Activated CD8-positive, alpha-beta memory T cell treated with anti-CD3 and anti-CD28 coated beads for 4 hours (primary cell): ENCODE results near the gene NEDD1.

Experiments
- DNase-seq, 2 donors: peaks; one replicate each; pipeline ENCODE4 v3.0.0-alpha.2; 2020; ENCODE audit warnings: low read depth in 2 of 2

NEDD1 gene, protein sequence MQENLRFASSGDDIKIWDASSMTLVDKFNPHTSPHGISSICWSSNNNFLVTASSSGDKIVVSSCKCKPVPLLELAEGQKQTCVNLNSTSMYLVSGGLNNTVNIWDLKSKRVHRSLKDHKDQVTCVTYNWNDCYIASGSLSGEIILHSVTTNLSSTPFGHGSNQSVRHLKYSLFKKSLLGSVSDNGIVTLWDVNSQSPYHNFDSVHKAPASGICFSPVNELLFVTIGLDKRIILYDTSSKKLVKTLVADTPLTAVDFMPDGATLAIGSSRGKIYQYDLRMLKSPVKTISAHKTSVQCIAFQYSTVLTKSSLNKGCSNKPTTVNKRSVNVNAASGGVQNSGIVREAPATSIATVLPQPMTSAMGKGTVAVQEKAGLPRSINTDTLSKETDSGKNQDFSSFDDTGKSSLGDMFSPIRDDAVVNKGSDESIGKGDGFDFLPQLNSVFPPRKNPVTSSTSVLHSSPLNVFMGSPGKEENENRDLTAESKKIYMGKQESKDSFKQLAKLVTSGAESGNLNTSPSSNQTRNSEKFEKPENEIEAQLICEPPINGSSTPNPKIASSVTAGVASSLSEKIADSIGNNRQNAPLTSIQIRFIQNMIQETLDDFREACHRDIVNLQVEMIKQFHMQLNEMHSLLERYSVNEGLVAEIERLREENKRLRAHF

DNA sequence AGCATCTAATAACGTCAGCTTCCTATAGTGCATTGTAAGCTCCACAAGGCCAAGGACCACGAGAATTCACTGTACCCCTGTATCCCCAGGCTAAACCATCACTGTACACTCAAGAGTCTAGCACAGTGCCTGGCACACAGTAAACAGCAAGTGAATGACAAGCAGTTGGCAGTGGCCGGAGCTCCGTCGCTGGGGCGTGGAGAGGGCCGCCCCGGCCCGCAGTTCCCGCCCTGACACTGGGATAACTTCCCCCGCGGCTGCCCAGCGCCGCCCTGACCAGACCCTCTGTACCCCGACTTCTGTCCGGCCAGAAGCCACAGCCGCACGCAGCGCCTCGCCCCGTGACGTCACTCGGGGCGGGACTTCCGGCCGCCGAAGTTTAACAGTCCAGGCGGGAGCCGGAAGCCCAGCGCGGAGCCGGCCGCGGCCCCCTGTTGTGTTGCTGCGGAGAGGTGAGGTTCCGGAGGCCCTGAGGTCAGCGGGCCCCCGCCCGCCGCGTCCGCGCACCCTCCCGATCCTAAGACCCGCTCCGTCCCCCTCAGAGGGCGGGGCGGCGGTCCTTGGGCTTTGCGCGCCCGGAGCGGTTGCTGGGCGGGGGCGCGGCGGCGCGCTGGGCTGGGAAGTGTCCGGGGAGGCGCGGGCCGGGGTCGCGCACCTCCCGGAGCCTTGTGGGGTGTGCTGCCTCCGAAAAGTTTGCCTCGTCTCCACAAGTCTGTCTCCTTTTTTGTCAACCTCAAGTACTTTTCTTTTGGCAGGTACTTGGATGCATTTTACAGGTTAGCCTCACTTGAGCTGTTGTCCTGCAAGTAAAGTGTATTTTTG, at the start of gene NEDD1:
Gene NEDD1, plus strand, starts transcription at position 409 of the 822 bp plus-strand sequence. CDS start 2,503 bp downstream, outside the sequence.
- peak; percentile 66 to 67 for DNase-seq

GRCh38 chr12:96858162-96858561, 48.9 kb upstream of the NEDD1 start:
- no peak for DNase-seq

- DNase-seq: no peak
Observed at GRCh38 chr12:96861656-96862055, 45.4 kb upstream of the NEDD1 start.

GRCh38 chr12:96862326-96862725, 44.7 kb upstream of the NEDD1 start:
- no peak for DNase-seq

DNA sequence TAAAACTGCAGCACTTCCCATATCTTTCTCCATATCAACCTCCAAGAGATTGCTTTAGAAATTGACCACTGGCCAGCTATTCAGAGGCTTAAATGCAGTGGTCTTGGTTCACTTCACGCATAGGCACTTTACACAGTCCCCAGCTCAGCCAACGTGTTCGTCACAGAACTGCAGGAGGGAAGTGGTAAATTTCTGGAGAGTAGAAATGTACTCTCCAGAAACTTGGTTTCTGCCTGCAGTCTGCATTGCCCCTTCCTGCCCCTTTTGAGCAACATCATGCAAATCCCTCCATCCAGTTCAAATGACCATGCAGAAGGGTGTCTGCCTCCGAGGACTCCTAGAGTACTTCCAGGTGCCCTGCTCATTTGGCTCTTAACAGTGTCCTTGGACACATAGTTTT, 42.7 kb upstream of the NEDD1 start:
- DNase-seq: no peak

GRCh38 chr12:96866801-96867590, 40.1 kb upstream of the NEDD1 start:
- DNase-seq: no peak

DNA sequence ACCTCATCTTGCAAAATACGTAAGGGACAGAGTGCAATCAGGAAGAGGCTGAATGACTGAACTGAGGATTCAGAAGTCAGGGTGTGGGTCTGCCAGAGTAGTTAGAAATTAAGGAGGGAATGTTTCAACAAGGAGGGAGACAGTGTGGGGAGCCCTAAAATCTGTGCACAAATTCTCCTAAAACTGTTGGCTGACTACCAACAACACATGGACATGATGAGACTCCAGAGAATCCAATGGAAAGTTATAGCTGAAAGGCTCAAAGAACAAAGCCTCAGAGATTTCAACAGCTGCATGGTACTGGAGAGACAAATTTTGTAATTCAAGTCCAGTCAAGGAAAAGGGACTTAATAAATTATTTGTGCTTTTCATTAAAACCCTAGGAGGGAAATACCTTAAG, 36.1 kb upstream of the NEDD1 start:
- no peak for DNase-seq

GRCh38 chr12:96872961-96873360, 34.1 kb upstream of the NEDD1 start:
- DNase-seq: no peak

DNA sequence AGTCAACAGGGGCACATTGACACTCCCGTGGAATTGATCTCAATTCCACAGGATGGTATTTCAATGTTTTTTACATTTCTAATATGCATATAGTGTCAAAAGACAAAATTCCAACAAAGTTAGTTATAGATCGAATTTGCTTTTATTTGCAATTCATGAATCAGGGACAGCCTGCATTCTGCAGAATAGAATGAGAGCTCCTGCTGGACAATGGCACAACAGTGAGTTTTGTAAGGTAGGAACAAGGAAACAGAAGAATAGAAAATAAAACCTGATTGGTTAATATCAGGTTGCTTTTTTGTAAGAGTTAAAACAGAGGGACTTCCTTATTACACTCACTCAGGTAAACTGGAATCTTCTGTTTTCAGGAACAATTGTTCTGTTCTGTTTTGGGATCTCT, 32.8 kb upstream of the NEDD1 start:
- no peak for DNase-seq

DNA sequence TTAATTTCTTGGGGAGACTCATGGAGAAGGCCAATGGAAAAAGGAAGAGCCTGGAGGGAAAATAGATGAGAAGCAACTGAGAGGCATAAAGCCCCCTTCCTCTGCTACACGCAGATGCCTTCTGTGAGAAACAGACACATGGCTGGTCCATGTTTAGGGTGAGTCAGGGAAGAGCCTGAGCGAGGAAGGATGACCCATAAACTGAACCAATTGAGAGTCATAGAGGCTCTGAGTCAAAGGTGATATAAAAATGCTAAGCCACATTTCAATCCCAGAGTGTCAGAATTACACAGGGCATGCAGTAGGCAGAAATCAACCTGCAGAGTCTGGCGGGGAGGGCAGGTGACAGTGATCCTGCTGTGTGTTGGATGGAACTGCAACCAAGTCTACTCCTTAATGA, 30.1 kb upstream of the NEDD1 start:
- no peak for DNase-seq

- DNase-seq: no peak
Observed at GRCh38 chr12:96878704-96879103, 28.4 kb upstream of the NEDD1 start.

- no peak for DNase-seq
Observed at GRCh38 chr12:96879301-96879700, 27.8 kb upstream of the NEDD1 start.

GRCh38 chr12:96880220-96880619, 26.8 kb upstream of the NEDD1 start:
- DNase-seq: no peak

GRCh38 chr12:96881608-96882007, 25.4 kb upstream of the NEDD1 start:
- no peak for DNase-seq

DNA sequence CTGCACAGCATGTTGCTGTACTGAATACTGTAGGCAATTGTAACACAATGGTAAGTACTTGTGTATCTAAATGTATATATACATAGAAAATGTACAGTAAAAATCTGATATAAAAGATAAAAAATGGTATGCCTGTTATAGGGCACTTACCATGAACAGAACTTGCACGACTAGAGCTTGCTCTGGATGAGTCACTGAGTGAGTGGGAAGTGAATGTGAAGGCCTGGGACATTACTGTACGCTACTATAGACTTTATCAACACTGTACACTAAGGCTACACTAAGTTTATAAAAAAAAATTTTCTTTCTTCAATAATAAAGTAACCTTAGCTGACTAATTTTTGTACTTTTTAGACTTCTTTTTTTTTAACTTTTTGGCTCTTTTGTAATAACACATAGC, 24.2 kb upstream of the NEDD1 start:
- DNase-seq: no peak

- no peak for DNase-seq
Observed at GRCh38 chr12:96883571-96883970, 23.5 kb upstream of the NEDD1 start.

DNA sequence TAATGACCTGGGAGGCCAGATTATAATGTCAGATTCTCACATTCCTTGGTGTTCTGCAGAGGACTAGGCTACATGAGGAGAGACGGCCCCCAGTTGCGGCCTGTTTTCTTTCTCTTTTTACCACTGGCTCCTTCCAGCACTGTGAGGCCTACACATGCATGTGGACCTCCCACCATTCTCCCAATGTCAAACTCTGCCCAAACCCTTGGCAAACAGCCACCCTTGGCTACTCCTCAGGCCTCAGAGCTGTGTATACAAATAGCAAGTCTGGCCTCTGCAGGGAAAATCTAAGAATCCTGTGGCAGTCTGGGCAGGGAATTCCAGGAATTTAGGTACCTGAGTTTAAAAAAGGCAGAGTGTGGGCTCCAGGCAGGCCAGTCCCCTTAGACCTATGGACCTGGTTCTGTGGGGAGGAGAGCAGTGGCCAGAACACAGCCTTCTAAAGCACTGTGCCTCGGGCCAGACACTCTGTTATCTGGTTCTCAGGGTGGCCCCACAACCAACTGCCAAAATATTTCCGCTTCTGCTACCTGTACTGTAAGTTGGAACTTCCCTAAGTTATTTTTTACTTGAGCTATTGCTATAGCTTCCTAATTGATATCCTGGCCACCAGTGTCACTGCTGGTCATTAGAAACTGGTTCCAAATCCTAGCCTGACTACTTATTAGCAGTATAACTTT, 19.9 kb upstream of the NEDD1 start:
- DNase-seq: no peak

DNA sequence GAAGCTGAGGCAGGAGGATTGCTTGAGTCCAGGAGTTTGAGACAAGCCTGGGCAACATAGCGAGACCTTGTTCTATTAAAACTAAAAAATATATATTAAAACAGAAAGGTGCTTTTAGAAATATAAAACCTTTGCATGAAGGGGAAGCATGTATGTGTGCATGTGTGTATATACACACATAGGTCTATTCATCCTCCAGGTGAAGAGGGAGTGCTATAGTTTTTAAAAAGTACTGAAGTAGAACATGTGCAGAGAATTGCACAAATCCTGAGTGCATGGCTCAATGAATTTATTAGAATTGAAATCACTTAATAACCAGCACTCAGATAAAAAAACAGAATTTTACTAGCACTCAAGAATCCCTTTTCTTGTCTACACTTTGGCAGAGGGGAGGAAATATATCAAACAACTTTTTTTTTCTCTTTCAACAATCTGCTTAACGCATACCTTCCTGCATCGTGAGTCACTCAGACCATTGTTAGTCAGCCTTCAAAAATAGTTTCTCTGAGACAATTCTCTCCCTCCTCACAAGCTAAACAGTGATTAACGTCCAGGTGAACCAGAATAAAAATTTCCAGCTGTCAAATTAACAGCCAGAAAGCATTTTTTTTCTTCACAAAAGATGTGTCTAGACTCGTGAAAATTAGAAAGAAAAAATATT, 17.7 kb upstream of the NEDD1 start:
- no peak for DNase-seq

DNA sequence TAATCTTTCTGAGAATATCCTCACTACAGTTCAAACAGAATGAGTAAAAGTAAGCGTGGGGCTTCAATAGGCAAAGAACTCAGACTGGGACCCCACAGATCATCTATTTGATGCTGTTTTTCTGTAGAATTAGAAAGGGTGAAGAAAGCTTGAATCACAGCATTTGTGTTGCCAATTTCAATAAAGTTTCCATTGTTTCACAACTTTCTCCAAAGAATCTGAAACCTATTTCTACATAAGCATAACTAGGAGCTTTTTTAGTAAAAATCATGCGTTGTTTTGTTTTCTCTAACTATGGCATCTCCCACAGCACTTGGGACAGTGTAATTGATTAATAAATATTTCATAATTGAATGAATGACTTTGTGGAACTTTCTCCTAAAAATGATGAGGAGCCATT, 16.7 kb upstream of the NEDD1 start:
- no peak for DNase-seq

DNA sequence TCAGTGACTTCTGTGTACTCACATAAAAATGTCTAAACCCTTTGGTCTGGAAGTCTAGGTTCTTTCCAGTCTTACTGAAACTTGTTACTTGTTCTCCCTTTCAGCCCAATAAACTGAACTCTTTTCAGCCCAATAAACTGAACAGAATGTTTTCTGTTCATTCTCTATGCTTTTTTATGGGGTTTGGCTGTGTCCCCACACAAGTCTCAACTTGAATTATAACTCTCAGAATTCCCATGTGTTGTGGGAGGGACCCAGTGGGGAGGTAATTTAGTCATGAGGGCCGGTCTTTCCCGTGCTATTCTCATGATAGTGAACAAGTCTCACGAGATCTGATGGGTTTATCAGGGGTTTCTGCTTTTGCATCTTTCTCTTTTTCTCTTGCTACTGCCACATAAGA, 15.0 kb upstream of the NEDD1 start:
- no peak for DNase-seq

- DNase-seq: no peak
Observed at GRCh38 chr12:96897421-96897820, 9.6 kb upstream of the NEDD1 start.
